ENCODE measurements around the gene IL24. TPM values are rescaled to one million over a fixed set of nuclear protein-coding genes. Genes with fewer than 3 reads are reported as not detected.

Gene IL24
- total and polyA plus RNA-seq, 3 donors from 2014 or later: not detected

- H3K27ac ChIP-seq: no peak overlapping the region
- no peak for TF ChIP-seq CTCF (IDR thresholded peaks at IDR 0.05)
- TF ChIP-seq POLR2A (IDR thresholded peaks at IDR 0.05): no peak
- H3K4me1 ChIP-seq: no peaks in the 10 kb centered on the region
- intact Hi-C loops (cut with DNase I; ENCODE audit: low total_unique reads): no loop called here
- no peaks in the 10 kb centered on the region for H3K36me3 ChIP-seq (ENCODE audit: low read depth, missing control alignments)
- 60 to 61% methylated on average over 3 of the region's 3 CpGs for WGBS, 2 donors
- no peaks in the 10 kb centered on the region for H3K9me3 ChIP-seq
- no peaks in the 10 kb centered on the region for H3K27me3 ChIP-seq
- H3K4me3 ChIP-seq: no peak overlapping the region
- no peak for DNase-seq
Measured at GRCh38 chr1:206854401-206855129, 42.7 kb upstream of the IL24 start.

GRCh38 chr1:206855859-206856258 lies 41.4 kb upstream of the IL24 start:
- WGBS, 2 donors: 94 to 95% methylated on average over 2 of the region's 2 CpGs
- Histone ChIP-seq H3K27ac (no peak overlapping the region), H3K9me3 (no peaks in the 10 kb centered on the region), H3K27me3 (no peaks in the 10 kb centered on the region), H3K4me3 (no peak overlapping the region), H3K36me3 (ENCODE audit: low read depth, missing control alignments) (no peaks in the 10 kb centered on the region), H3K4me1 (no peaks in the 10 kb centered on the region)
- TF ChIP-seq CTCF (IDR thresholded peaks at IDR 0.05): no peak
- TF ChIP-seq POLR2A (IDR thresholded peaks at IDR 0.05): no peak
- DNase-seq: no peak
- intact Hi-C loops (cut with DNase I; ENCODE audit: low total_unique reads): no loop called here

DNA sequence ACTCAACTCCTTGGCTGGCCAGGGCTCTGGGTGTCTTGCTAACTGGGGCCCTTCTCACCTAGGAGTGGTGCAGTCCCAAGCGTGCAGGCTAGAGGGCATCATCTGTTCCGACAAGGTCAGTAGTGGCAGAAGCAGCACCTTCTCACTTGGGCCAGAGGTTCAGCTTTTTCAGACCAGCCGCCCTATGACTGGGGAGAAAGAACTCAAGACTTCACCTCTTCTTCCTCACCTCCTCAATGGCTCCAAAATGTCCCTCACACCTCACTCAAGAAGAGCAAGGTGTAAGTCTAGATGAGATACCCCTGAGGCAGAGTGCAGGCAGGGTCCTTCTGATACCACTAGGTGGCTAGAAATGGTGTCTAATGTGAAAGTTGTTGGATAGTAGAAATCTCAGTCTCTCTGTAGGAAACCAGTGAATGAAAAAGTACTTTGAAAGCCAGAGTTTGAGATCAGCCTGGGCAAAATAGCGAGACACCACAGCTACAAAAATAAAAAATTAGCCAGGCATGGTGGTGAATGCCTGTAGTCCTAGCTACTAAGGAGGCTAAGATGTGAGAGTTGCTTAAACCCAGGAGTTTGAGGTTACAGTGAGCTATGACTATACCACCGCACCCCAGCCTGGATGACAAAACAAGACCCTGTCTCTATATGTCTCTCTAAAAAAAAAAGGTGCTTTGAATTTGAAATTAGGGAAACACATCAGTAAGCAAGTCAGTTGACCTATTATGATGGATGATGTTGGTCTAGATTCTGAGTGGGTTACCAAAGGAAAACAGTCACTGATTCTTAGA lies 40.4 kb upstream of the IL24 start:
- no peak overlapping the region for H3K27ac ChIP-seq
- no peak overlapping the region for H3K4me3 ChIP-seq
- H3K27me3 ChIP-seq: no peaks in the 10 kb centered on the region
- WGBS, 2 donors: 86 to 94% methylated on average over 5 of the region's 5 CpGs
- TF ChIP-seq POLR2A (IDR thresholded peaks at IDR 0.05): no peak
- no peaks in the 10 kb centered on the region for H3K36me3 ChIP-seq (ENCODE audit: low read depth, missing control alignments)
- no peak for DNase-seq
- no peaks in the 10 kb centered on the region for H3K9me3 ChIP-seq
- no peaks in the 10 kb centered on the region for H3K4me1 ChIP-seq
- intact Hi-C loops (cut with DNase I; ENCODE audit: low total_unique reads): no loop called here

DNA sequence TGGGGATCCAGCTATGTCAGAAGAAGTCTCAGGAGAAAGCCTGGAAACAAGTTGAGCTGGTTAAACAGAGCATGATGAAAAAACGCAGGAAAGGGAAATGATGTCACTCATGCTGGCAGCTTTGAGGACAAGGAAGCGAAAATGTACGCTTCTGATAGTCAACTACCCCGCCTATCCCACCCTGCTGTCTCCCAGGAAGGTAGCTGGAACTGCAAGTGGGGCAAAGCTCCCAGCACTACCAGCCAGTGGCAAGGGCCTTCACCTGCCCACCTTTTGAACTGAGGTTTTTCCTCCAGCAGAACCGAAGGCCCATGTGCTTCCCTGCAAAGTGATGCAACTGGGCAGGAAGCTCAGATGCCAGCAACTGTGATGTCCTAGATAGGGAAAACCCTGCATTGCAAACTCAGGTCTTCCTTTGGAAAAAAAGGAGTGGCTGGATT lies 38.1 kb upstream of the IL24 start:
- Histone ChIP-seq H3K4me3 (no peak overlapping the region), H3K4me1 (no peaks in the 10 kb centered on the region), H3K36me3 (ENCODE audit: low read depth, missing control alignments) (no peaks in the 10 kb centered on the region), H3K9me3 (no peaks in the 10 kb centered on the region), H3K27me3 (no peaks in the 10 kb centered on the region), H3K27ac (no peak overlapping the region)
- DNase-seq: no peak
- intact Hi-C loops (cut with DNase I; ENCODE audit: low total_unique reads): no loop called here
- WGBS, 2 donors: 74 to 88% methylated on average over 5 of the region's 5 CpGs
- TF ChIP-seq POLR2A (IDR thresholded peaks at IDR 0.05) (no peak), CTCF (IDR thresholded peaks at IDR 0.05) (no peak)

GRCh38 chr1:206860165-206860564 lies 37.1 kb upstream of the IL24 start:
- no peak overlapping the region for H3K4me3 ChIP-seq
- DNase-seq: no peak
- H3K4me1 ChIP-seq: no peaks in the 10 kb centered on the region
- H3K36me3 ChIP-seq (ENCODE audit: low read depth, missing control alignments): no peaks in the 10 kb centered on the region
- TF ChIP-seq POLR2A (IDR thresholded peaks at IDR 0.05) (no peak), CTCF (IDR thresholded peaks at IDR 0.05) (no peak)
- H3K27me3 ChIP-seq: no peaks in the 10 kb centered on the region
- WGBS, 2 donors: 91 to 94% methylated on average over 4 of the region's 4 CpGs
- intact Hi-C loops (cut with DNase I; ENCODE audit: low total_unique reads): no loop called here
- H3K9me3 ChIP-seq: no peaks in the 10 kb centered on the region
- H3K27ac ChIP-seq: no peak overlapping the region

Measured in testis (tissue), 3 donors.